Endothelial cell of umbilical vein (primary cell): ENCODE measurements around the gene TCP11L2. TPM values are rescaled to one million over a fixed set of nuclear protein-coding genes. Genes with fewer than 3 reads are reported as not detected.

Source experiments
- BruUV-seq: library from RNA; stranded (reverse); fragments of 400-500 nt; replicated peaks from 2 replicates; lab custom pipeline; 2021; lab: Mats Ljungman, UMichigan
- CTCF ChIA-PET: fragments of 300-600, 350-600 bp; sonication (Branson Sonifier 250); formaldehyde crosslinking; loops from one replicate; lab custom pipeline; 2021; ENCODE audit warnings: antibody characterized with exemption, inconsistent platforms; lab: Charles Lee
- POLR2A ChIA-PET: fragments of 300-600, 350-600 bp; sonication (Branson Sonifier 250); formaldehyde crosslinking; loops from one replicate; lab custom pipeline; 2021; ENCODE audit warnings: antibody characterized with exemption, inconsistent platforms; lab: Charles Lee
- DNase-seq: peaks from one replicate; pipeline ENCODE4 v3.0.0-alpha.2; 2011; ENCODE audit warnings: low read depth, low spot score
- FAIRE-seq: peaks from 2 replicates; lab custom pipeline; 2011; peaks lifted over from hg19 to GRCh38; lab: Jason Lieb, UNC
- H2AFZ ChIP-seq: 2 replicates; pipeline ENCODE4 v1.6.0; 2012; ENCODE audit warnings: low read depth, low read length, control low read depth, inconsistent platforms
- H3K27ac ChIP-seq: 2 replicates; pipeline ENCODE4 v1.5.1; 2011; ENCODE audit warnings: low read depth, mild to moderate bottlenecking, control low read depth, low read length, moderate library complexity; ENCODE audit not compliant: insufficient read depth
- H3K27me3 ChIP-seq, 2 experiments: 2 replicates each; pipeline versions ENCODE4 v1.6.0 to v1.6.1; 2011; ENCODE audit warnings: low read length in 2 of 2, mixed read lengths in 1 of 2; ENCODE audit not compliant: control insufficient read depth in 2 of 2, insufficient read depth in 2 of 2
- H3K36me3 ChIP-seq, 2 experiments: 2 replicates in 1 of 2; 3 replicates in 1 of 2; pipeline ENCODE4 v1.5.1; 2011; ENCODE audit warnings: low read length in 2 of 2, mild to moderate bottlenecking in 1 of 2, moderate library complexity in 1 of 2; ENCODE audit not compliant: control insufficient read depth in 2 of 2, insufficient read depth in 2 of 2; ENCODE audit errors: extremely low read depth in 1 of 2
- H3K4me1 ChIP-seq: 3 replicates; pipeline ENCODE4 v1.5.1; 2011; ENCODE audit warnings: mild to moderate bottlenecking, low read length; ENCODE audit not compliant: control insufficient read depth, insufficient read depth; ENCODE audit errors: extremely low read depth
- H3K4me2 ChIP-seq: 2 replicates; pipeline ENCODE4 v1.6.1; 2011; ENCODE audit warnings: low read length, control low read depth, mixed read lengths; ENCODE audit not compliant: insufficient read depth
- H3K4me3 ChIP-seq, 3 experiments: fragments of 200-600 bp in 1 of 3; sonication (generic), shearing (Covaris generic) in 1 of 3; replicated peaks in 1 of 3; 2 replicates each; pipeline ENCODE4 v1.5.1; 2011 to 2016; ENCODE audit warnings: control low read depth in 3 of 3, low read length in 3 of 3, mild to moderate bottlenecking in 2 of 3, inconsistent platforms in 1 of 3, low read depth in 1 of 3, moderate library complexity in 1 of 3; ENCODE audit not compliant: insufficient read depth in 1 of 3
- H3K79me2 ChIP-seq: 2 replicates; pipeline ENCODE4 v1.6.0; 2012; ENCODE audit warnings: low read length, inconsistent platforms; ENCODE audit not compliant: control insufficient read depth, insufficient read depth
- H3K9ac ChIP-seq: replicated peaks from 2 replicates; pipeline ENCODE3; 2011; ENCODE audit warnings: low read length, control low read depth; ENCODE audit not compliant: insufficient read depth; ENCODE audit errors: extremely low read depth
- H3K9me1 ChIP-seq: replicated peaks from 3 replicates; pipeline ENCODE4 v1.6.0; 2011; ENCODE audit warnings: mild to moderate bottlenecking, low read length; ENCODE audit not compliant: control insufficient read depth, insufficient read depth; ENCODE audit errors: extremely low read depth
- H3K9me3 ChIP-seq: replicated peaks from 2 replicates; pipeline ENCODE4 v1.5.1; 2012; ENCODE audit warnings: low read length, inconsistent platforms; ENCODE audit not compliant: control insufficient read depth, insufficient read depth
- H4K20me1 ChIP-seq: replicated peaks from 2 replicates; pipeline ENCODE3; 2011; ENCODE audit warnings: mild to moderate bottlenecking, low read length; ENCODE audit not compliant: control insufficient read depth, insufficient read depth; ENCODE audit errors: extremely low read depth
- EZH2 ChIP-seq: IDR thresholded peaks from 2 replicates; pipeline ENCODE4 v1.6.1; 2012; ENCODE audit warnings: borderline replicate concordance, low read depth, mild to moderate bottlenecking, moderate library complexity, low read length, inconsistent platforms; ENCODE audit not compliant: severe bottlenecking
- FOS ChIP-seq: IDR thresholded peaks from 2 replicates; pipeline ENCODE4 v1.6.1; 2011; ENCODE audit warnings: mild to moderate bottlenecking, low read length, moderate library complexity, borderline replicate concordance; ENCODE audit not compliant: insufficient read depth
- GATA2 ChIP-seq: IDR thresholded peaks from 2 replicates; pipeline ENCODE4 v1.7.0; 2011; ENCODE audit warnings: low read depth, mild to moderate bottlenecking, moderate library complexity, mixed read lengths, low read length; ENCODE audit not compliant: insufficient read length, insufficient read depth
- JUN ChIP-seq: IDR thresholded peaks from 2 replicates; pipeline ENCODE4 v1.6.1; 2011; ENCODE audit warnings: borderline replicate concordance, low read depth; ENCODE audit not compliant: insufficient read length, insufficient read depth
- MYC ChIP-seq: IDR thresholded peaks from one replicate; pipeline ENCODE4 v1.6.1; 2011; ENCODE audit warnings: mild to moderate bottlenecking, low read depth, low read length
- POLR2A ChIP-seq: IDR thresholded peaks from 2 replicates; pipeline ENCODE4 v1.6.1; 2012; ENCODE audit warnings: low read depth, mild to moderate bottlenecking, control low read depth, low read length
- POLR2AphosphoS5 ChIP-seq: IDR thresholded peaks from 2 replicates; pipeline ENCODE4 v1.6.1; 2012; ENCODE audit warnings: low read depth, mild to moderate bottlenecking, control low read depth, low read length, moderate library complexity; ENCODE audit not compliant: insufficient read depth
- dilution Hi-C: fragments of 300-500 bp; cut with MboI; formaldehyde crosslinking; loops from one replicate; pipeline ENCODE4 v1.15.0; 2019; ENCODE audit warnings: low sequenced_read_pairs; ENCODE audit not compliant: extremely low pct_ligation_motif_present
- intact Hi-C: fragments of 100-400 bp; cut with micrococcal nuclease; formaldehyde crosslinking; loops from one replicate; pipeline ENCODE4 v1.10.0; 2022
- polyA plus RNA-seq, 4 experiments: library from polyadenylated mRNA; depleted of rRNA in 3 of 4; stranded (reverse) in 3 of 4; unstranded in 1 of 4; fragments of >200 nt; gene quantifications; 2 replicates each; pipeline versions ENCODE4 v1.2.1 to v1.2.3, GENCODE V29; 2011 to 2012; ENCODE audit warnings: missing spikeins in 1 of 4
- total RNA-seq: library from RNA; stranded (reverse); gene quantifications from 2 replicates; pipeline ENCODE4 v1.2.3, GENCODE V29; 2021
- TF ChIP-seq, protein P1 (sequence below), 2 donors: IDR thresholded peaks; 1 replicate in 1 of 2; 2 replicates in 1 of 2; pipeline ENCODE4 v1.5.1; 2011; ENCODE audit warnings: low read length in 2 of 2, mild to moderate bottlenecking in 2 of 2, moderate library complexity in 2 of 2, control low read depth in 1 of 2, inconsistent platforms in 1 of 2, low read depth in 1 of 2; ENCODE audit not compliant: insufficient read depth in 1 of 2; ENCODE audit errors: extremely low read depth in 1 of 2
- TF ChIP-seq, protein P2 (sequence below): IDR thresholded peaks from 2 replicates; pipeline ENCODE4 v1.6.1; 2011; ENCODE audit not compliant: insufficient read depth, insufficient read length

The TCP11L2 gene
- total and polyA plus RNA-seq, 2 donors (not counting 3 experiments of a cell fraction or from before 2014, with no cell fraction given) = 6.0 to 18.7 TPM

- H3K4me3 ChIP-seq = no peak overlapping the region
- ChIA-PET CTCF (interaction anchor here (2.0 kb wide), 1 partner anchor 17 kb away, joined by 6 read pairs; no protein-coding TSS in a partner anchor), POLR2A (no interaction called here)
- no peak overlapping the region for H3K4me2 ChIP-seq
- no peak for DNase-seq
- H3K27me3 ChIP-seq = peaks cover 3 to 18% of the 10 kb centered on the region in 2 experiments
- intact Hi-C loops (no loop called here), dilution Hi-C loops (no loop called here)
- FAIRE-seq = no peak
- H3K4me1 ChIP-seq = no peaks in the 10 kb centered on the region
- no peaks in the 10 kb centered on the region for H3K79me2 ChIP-seq
- H2AFZ ChIP-seq = no peak overlapping the region
- H3K36me3 ChIP-seq = no peaks in the 10 kb centered on the region
- H3K27ac ChIP-seq = no peak overlapping the region
- H3K9me1 ChIP-seq = no peaks in the 10 kb centered on the region
- H4K20me1 ChIP-seq = no peaks in the 10 kb centered on the region
- BruUV-seq = no TSS peak
- no peak overlapping the region for H3K9ac ChIP-seq
- H3K9me3 ChIP-seq = no peaks in the 10 kb centered on the region
- TF ChIP-seq FOS (no peak), POLR2A (no peak), GATA2 (no peak), JUN (no peak), MYC (no peak), EZH2 (no peak), POLR2AphosphoS5 (no peak)
- TF ChIP-seq, protein P1, sequence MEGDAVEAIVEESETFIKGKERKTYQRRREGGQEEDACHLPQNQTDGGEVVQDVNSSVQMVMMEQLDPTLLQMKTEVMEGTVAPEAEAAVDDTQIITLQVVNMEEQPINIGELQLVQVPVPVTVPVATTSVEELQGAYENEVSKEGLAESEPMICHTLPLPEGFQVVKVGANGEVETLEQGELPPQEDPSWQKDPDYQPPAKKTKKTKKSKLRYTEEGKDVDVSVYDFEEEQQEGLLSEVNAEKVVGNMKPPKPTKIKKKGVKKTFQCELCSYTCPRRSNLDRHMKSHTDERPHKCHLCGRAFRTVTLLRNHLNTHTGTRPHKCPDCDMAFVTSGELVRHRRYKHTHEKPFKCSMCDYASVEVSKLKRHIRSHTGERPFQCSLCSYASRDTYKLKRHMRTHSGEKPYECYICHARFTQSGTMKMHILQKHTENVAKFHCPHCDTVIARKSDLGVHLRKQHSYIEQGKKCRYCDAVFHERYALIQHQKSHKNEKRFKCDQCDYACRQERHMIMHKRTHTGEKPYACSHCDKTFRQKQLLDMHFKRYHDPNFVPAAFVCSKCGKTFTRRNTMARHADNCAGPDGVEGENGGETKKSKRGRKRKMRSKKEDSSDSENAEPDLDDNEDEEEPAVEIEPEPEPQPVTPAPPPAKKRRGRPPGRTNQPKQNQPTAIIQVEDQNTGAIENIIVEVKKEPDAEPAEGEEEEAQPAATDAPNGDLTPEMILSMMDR (IDR thresholded peaks at IDR 0.05; ENCODE audit: extremely low read depth in 1 of 2, insufficient read depth in 1 of 2, low read depth in 1 of 2, low read length in 2 of 2) = no peak
- TF ChIP-seq, protein P2, sequence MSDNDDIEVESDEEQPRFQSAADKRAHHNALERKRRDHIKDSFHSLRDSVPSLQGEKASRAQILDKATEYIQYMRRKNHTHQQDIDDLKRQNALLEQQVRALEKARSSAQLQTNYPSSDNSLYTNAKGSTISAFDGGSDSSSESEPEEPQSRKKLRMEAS = no peak
Observed at GRCh38 chr12:106265116-106265515, 37.4 kb upstream of the TCP11L2 start.
